Endothelial cell of umbilical vein (primary cell): ENCODE measurements around the gene SPDL1.
"Not testable (repeated sequence)": the region's sequence is repeated elsewhere in the genome, so short reads cannot be mapped to it uniquely, and the experiment has no call there.

Source experiments
- EZH2 ChIP-seq: IDR thresholded peaks from 2 replicates; pipeline ENCODE4 v1.6.1; 2012; ENCODE audit warnings: borderline replicate concordance, low read depth, mild to moderate bottlenecking, moderate library complexity, low read length, inconsistent platforms; ENCODE audit not compliant: severe bottlenecking
- FOS ChIP-seq: IDR thresholded peaks from 2 replicates; pipeline ENCODE4 v1.6.1; 2011; ENCODE audit warnings: mild to moderate bottlenecking, low read length, moderate library complexity, borderline replicate concordance; ENCODE audit not compliant: insufficient read depth
- JUN ChIP-seq: IDR thresholded peaks from 2 replicates; pipeline ENCODE4 v1.6.1; 2011; ENCODE audit warnings: borderline replicate concordance, low read depth; ENCODE audit not compliant: insufficient read length, insufficient read depth
- MYC ChIP-seq: IDR thresholded peaks from one replicate; pipeline ENCODE4 v1.6.1; 2011; ENCODE audit warnings: mild to moderate bottlenecking, low read depth, low read length
- POLR2A ChIP-seq: IDR thresholded peaks from 2 replicates; pipeline ENCODE4 v1.6.1; 2012; ENCODE audit warnings: low read depth, mild to moderate bottlenecking, control low read depth, low read length
- POLR2AphosphoS5 ChIP-seq: IDR thresholded peaks from 2 replicates; pipeline ENCODE4 v1.6.1; 2012; ENCODE audit warnings: low read depth, mild to moderate bottlenecking, control low read depth, low read length, moderate library complexity; ENCODE audit not compliant: insufficient read depth
- TF ChIP-seq, protein P1 (sequence below), 2 donors: IDR thresholded peaks; 1 replicate in 1 of 2; 2 replicates in 1 of 2; pipeline ENCODE4 v1.5.1; 2011; ENCODE audit warnings: low read length in 2 of 2, mild to moderate bottlenecking in 2 of 2, moderate library complexity in 2 of 2, control low read depth in 1 of 2, inconsistent platforms in 1 of 2, low read depth in 1 of 2; ENCODE audit not compliant: insufficient read depth in 1 of 2; ENCODE audit errors: extremely low read depth in 1 of 2
- TF ChIP-seq, protein P2 (sequence below): IDR thresholded peaks from 2 replicates; pipeline ENCODE4 v1.6.1; 2011; ENCODE audit not compliant: insufficient read depth, insufficient read length

DNA sequence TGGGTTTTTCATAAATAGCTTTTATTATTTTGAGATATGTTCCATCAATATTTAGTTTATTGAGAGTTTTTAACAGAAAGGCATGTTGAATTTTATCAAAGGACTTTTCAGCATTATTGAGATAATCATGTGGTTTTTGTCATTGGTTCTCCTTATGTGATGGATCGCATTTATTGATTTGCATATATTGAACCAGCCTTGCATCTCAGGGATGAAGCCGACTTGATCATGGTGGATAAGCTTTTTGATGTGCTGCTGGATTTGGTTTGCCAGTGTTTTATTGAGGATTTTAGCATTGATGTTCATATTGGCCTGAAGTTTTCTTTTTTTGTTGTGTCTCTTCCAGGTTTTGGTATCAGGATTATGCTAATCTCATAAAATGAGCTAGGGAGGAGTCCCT, 40.7 kb downstream of the SPDL1 start:
- TF ChIP-seq, protein P1, sequence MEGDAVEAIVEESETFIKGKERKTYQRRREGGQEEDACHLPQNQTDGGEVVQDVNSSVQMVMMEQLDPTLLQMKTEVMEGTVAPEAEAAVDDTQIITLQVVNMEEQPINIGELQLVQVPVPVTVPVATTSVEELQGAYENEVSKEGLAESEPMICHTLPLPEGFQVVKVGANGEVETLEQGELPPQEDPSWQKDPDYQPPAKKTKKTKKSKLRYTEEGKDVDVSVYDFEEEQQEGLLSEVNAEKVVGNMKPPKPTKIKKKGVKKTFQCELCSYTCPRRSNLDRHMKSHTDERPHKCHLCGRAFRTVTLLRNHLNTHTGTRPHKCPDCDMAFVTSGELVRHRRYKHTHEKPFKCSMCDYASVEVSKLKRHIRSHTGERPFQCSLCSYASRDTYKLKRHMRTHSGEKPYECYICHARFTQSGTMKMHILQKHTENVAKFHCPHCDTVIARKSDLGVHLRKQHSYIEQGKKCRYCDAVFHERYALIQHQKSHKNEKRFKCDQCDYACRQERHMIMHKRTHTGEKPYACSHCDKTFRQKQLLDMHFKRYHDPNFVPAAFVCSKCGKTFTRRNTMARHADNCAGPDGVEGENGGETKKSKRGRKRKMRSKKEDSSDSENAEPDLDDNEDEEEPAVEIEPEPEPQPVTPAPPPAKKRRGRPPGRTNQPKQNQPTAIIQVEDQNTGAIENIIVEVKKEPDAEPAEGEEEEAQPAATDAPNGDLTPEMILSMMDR (IDR thresholded peaks at IDR 0.05; ENCODE audit: extremely low read depth in 1 of 2, insufficient read depth in 1 of 2, low read depth in 1 of 2, low read length in 2 of 2): not testable (repeated sequence)
- not testable (repeated sequence) for TF ChIP-seq POLR2A, EZH2, POLR2AphosphoS5, MYC, FOS, JUN
- TF ChIP-seq, protein P2, sequence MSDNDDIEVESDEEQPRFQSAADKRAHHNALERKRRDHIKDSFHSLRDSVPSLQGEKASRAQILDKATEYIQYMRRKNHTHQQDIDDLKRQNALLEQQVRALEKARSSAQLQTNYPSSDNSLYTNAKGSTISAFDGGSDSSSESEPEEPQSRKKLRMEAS: not testable (repeated sequence)
